Measurements from ENCODE around the gene ZNF217. TPM values are rescaled to one million over a fixed set of nuclear protein-coding genes. Genes with fewer than 3 reads are reported as not detected.
A peak's percentile ranks its signal among the peaks of the same experiment; 100 is the strongest.
"Not testable (repeated sequence)": the region's sequence is repeated elsewhere in the genome, so short reads cannot be mapped to it uniquely, and the experiment has no call there.

ZNF217 gene
- total RNA-seq, 1 donor from 2014 or later = 30.4 TPM

DNA sequence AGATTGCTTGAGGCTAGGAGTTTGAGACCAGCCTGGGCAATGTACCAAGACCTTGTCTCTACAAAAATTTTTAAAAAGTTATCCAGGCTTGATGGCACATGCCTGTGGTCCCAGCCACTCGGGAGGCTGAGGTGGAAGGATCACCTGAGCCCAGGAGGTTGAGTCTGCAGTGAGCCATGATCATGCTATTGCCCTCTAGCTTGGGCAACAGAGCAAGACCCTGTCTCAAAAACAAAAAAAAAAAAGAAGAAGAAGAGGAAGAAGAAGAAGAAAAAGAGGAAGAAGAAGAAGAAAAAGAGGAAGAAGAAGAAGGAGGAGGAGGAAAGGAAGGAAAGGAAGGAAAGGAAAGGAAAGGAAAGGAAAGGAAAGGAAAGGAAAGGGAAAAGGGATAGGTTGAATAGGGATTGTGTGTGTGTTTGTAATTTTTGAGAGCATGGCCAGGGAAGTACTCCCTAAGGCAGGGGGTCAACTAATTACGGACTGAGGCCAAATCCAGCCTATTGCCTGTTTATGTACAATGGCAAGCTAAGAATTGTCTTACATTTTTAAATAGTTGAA is 43.0 kb upstream of the ZNF217 start:
- H3K27me3 ChIP-seq = no peaks in the 10 kb centered on the region
- DNase-seq (ENCODE audit: extremely low spot score in 2 of 2) = peak in 1 of 2 donors; percentile 16
- no peaks in the 10 kb centered on the region for H3K36me3 ChIP-seq
- intact Hi-C loops (cut with DNase I) = no loop called here
- TF ChIP-seq, protein P1, sequence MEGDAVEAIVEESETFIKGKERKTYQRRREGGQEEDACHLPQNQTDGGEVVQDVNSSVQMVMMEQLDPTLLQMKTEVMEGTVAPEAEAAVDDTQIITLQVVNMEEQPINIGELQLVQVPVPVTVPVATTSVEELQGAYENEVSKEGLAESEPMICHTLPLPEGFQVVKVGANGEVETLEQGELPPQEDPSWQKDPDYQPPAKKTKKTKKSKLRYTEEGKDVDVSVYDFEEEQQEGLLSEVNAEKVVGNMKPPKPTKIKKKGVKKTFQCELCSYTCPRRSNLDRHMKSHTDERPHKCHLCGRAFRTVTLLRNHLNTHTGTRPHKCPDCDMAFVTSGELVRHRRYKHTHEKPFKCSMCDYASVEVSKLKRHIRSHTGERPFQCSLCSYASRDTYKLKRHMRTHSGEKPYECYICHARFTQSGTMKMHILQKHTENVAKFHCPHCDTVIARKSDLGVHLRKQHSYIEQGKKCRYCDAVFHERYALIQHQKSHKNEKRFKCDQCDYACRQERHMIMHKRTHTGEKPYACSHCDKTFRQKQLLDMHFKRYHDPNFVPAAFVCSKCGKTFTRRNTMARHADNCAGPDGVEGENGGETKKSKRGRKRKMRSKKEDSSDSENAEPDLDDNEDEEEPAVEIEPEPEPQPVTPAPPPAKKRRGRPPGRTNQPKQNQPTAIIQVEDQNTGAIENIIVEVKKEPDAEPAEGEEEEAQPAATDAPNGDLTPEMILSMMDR (IDR thresholded peaks at IDR 0.05) = no peak
- TF ChIP-seq POLR2A (IDR thresholded peaks at IDR 0.05) (no peak), POLR2AphosphoS5 (IDR thresholded peaks at IDR 0.05; ENCODE audit: insufficient read depth in 1 of 2, low read depth in 1 of 2) (no peak)
- H3K4me1 ChIP-seq = peaks cover under 1% of the 10 kb centered on the region
- H3K27ac ChIP-seq = no peak overlapping the region
- H3K9me3 ChIP-seq = no peaks in the 10 kb centered on the region
- no peak overlapping the region for H3K4me3 ChIP-seq

DNA sequence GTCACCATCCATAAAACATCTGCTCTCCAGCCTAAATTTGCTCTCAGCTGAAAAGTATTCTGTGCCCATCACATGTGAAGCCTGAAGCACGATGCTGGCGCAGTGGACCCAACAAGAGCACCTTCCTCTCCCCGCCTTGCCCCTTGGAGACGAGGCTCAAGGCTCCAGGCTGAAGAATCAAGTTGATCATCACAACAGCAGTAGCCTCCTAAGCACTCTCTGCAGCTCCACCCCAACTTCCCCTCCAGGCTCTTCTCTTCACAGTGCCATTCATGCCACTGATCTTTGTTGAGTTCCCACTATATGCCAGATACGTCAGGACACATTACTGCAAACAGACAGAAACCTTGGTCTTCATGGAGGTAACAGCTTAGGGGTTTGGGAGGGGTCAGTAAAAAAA is 41.6 kb upstream of the ZNF217 start:
- TF ChIP-seq POLR2A (IDR thresholded peaks at IDR 0.05) (no peak), POLR2AphosphoS5 (IDR thresholded peaks at IDR 0.05; ENCODE audit: insufficient read depth in 1 of 2, low read depth in 1 of 2) (no peak)
- TF ChIP-seq, protein P1 (IDR thresholded peaks at IDR 0.05) = no peak
- intact Hi-C loops (cut with DNase I) = no loop called here
- peak in 1 of 2 donors; percentile 70 for DNase-seq (ENCODE audit: extremely low spot score in 2 of 2)
- no peak overlapping the region for H3K4me3 ChIP-seq
- no peaks in the 10 kb centered on the region for H3K9me3 ChIP-seq
- H3K4me1 ChIP-seq = no peaks in the 10 kb centered on the region
- H3K27me3 ChIP-seq = no peaks in the 10 kb centered on the region
- no peak overlapping the region for H3K27ac ChIP-seq
- H3K36me3 ChIP-seq = no peaks in the 10 kb centered on the region

DNA sequence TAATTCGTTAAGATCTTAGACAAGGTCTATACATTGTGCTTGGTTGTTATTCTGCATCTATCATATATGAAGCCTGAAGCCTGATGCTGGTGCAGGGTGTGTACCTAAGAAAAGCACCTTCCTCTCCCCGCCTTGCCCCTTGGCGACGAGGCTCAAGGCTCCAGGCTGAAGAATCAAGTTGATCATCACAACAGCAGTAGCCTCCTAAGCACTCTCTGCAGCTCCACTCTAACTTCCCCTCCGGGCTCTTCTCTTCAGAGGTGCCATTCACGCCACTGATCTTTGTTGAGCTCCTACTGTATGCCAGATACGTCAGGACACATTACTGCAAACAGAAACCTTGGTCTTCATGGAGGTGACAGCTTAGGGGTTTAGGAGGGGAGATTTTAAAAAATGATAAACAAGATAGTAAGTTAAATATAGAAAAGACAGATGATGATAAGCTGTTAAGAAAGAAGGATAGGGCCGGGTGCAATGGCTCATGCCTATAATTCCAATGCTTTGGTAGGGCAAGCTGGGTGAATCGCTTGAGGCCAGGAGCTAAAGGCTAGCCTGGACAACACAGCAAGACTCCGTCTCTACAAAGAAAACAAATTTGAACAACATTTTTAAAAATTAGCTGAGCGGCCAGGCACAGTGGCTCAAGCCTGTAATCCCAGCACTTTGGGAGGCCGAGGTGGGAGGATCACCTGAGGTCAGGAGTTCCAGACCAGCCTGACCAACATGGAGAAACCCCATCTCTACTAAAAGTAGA is 38.4 kb upstream of the ZNF217 start:
- no peak for TF ChIP-seq POLR2A (IDR thresholded peaks at IDR 0.05)
- no peak for TF ChIP-seq POLR2AphosphoS5 (IDR thresholded peaks at IDR 0.05; ENCODE audit: insufficient read depth in 1 of 2, low read depth in 1 of 2)
- TF ChIP-seq, protein P1 (IDR thresholded peaks at IDR 0.05) = no peak
- H3K9me3 ChIP-seq = no peaks in the 10 kb centered on the region
- no peaks in the 10 kb centered on the region for H3K36me3 ChIP-seq
- intact Hi-C loops (cut with DNase I) = no loop called here
- no peak overlapping the region for H3K27ac ChIP-seq
- DNase-seq (ENCODE audit: extremely low spot score in 2 of 2) = peak in 1 of 2 donors; percentile 52
- no peaks in the 10 kb centered on the region for H3K4me1 ChIP-seq
- H3K4me3 ChIP-seq = no peak overlapping the region
- no peaks in the 10 kb centered on the region for H3K27me3 ChIP-seq

DNA sequence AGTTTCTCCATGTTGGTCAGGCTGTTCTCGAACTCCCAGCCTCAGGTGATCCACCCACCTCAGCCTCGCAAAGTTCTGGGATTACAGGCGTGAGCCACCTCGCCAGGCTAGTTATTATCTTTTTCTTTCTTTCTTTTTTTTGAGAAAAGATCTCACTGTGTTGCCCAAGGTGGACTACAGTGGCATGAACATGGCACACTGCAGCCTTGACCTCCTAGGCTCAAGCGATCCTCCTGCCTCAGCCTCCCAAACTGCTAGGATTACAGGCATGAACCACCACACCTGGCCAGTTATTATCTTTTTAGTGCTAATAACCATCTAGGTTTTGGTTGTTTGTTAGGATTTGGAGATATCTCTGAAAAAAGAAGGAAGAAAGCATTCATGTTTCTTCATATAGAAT is 35.8 kb upstream of the ZNF217 start:
- TF ChIP-seq POLR2AphosphoS5 (IDR thresholded peaks at IDR 0.05; ENCODE audit: insufficient read depth in 1 of 2, low read depth in 1 of 2) = no peak
- no peak for TF ChIP-seq POLR2A (IDR thresholded peaks at IDR 0.05)
- TF ChIP-seq, protein P1 (IDR thresholded peaks at IDR 0.05) = no peak
- Histone ChIP-seq H3K4me3 (no peak overlapping the region), H3K36me3 (no peaks in the 10 kb centered on the region), H3K9me3 (no peaks in the 10 kb centered on the region), H3K27ac (no peak overlapping the region), H3K4me1 (peaks cover 6% of the 10 kb centered on the region), H3K27me3 (no peaks in the 10 kb centered on the region)
- intact Hi-C loops (cut with DNase I) = no loop called here
- no peak for DNase-seq (ENCODE audit: extremely low spot score in 2 of 2)

DNA sequence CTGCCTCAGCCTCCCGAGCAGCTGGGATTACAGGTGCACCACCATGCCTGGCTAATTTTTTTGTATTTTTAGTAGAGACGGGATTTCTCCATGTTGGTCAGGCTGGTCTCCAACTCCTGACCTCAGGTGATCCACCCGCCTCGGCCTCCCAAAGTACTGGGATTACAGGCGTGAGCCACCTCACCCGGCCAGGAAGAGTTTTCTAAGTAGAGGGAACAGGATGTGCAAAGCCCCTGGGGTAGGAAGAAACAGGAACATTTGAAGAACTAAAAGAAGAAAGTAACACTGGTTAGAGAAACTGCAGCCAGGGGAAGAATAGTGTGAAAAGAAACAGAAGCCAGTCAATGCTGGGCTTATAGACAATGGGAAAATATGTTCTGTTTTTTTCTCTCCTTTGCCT is 35.1 kb upstream of the ZNF217 start:
- H3K36me3 ChIP-seq; H3K9me3 ChIP-seq; H3K4me3 ChIP-seq; H3K27ac ChIP-seq; DNase-seq (ENCODE audit: extremely low spot score in 2 of 2); intact Hi-C loops (cut with DNase I); H3K27me3 ChIP-seq: not testable (repeated sequence)
- H3K4me1 ChIP-seq = peaks cover 12% of the 10 kb centered on the region

Measured in vagina (tissue), 2 donors.